ENCODE data around the gene UNC13D.

Gene UNC13D

DNA sequence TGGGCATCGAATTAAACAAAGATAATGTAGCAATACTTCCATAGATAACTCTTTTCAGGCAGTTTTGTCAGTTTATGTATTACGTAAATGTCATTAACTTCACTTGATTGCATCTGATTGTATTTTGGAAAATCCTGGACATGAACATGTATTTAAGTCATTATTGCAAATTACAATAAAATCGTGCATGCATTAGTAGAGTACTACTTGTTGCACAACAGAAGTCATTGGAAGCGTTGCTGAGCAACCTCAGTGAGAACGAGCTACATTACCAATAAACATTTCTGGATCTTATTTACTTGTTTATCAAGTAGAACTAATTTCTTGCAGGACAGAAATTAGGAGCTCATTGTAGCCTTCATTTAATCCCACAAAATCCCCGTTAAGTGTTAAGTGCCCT lies 53.0 kb downstream of the UNC13D start:
- DNase-seq: no peak

DNA sequence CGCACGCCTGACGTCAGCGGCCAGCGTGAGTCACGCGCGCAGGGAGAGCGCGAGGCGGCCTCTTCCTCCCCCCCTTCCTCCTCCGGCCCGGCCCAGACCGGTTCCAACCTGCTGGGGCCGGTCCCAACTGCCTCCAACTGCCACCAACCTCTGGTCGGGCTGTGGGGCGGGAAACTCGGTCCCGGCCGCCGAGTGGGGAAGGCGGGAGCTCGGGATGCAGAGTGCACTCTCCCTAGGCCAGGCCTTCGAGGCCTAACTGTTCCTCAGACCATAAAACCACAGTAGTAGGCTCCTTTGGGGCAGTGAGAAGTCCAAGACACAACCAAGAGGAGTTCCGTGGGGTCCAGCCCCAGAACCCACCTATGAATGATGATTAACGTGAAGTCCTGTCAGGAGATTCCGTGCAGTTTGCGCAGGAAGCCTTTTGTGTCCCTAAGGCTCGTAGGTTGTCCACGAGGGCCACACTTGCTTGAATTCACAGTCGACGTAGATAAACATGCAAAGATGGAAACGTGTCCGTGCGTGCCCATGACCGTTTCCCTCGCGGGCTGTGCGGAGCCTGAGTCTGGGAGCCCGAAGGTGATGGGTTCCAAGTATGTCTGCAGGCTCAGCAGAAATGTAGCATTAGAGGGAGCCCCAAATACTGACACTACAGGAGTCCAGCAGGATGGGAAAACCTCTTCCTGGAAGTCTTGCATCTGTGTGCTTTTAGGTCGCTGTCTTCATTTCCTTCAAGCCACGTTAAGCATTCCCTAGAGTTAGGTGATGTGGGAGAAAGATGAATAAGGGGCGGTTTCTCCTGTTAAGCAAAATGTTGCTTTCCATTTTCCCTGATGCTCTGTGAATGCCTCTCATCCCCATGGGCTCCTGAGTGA lies 59.0 kb downstream of the UNC13D start:
- DNase-seq: peak; percentile 91

- DNase-seq: peak; percentile 96
Observed at GRCh38 chr17:75784473-75785015, 59.7 kb downstream of the UNC13D start, which contains the start of gene UNK. UNK (plus strand) TSS chr17:75784806; CDS start chr17:75784881, 75 bp downstream.

DNA sequence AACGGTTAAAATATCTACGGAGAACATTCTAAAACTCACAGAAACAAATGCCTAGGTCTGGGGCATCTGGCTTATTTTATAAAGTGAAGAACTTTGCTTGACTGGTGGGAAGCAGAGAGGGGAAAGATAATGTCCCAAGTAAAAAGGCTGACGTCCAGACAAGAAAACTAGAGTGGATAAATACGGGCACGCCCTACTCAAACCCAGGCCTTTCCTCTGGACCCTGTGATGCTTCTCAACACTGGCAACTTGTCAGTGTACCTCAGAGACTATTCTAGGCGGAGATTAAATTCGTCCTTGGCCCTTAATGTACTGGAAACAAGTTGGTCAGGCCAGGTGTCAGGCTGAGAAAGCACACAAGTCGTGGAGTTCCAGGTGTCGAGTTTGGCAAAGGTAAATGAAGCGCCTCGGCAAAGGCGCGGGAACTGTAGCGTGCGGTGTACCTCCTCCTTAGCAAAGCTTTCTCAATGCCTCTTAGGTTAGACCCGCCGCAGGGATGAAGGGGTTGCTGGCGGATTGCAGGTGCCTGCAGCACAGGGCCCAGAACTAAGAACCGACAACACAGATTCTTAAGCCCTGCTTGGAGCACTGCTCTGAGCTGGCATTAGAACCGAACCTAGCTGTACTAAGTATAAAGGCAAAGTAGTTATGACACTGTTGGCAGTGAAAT lies 60.3 kb downstream of the UNC13D start:
- no peak for DNase-seq

DNA sequence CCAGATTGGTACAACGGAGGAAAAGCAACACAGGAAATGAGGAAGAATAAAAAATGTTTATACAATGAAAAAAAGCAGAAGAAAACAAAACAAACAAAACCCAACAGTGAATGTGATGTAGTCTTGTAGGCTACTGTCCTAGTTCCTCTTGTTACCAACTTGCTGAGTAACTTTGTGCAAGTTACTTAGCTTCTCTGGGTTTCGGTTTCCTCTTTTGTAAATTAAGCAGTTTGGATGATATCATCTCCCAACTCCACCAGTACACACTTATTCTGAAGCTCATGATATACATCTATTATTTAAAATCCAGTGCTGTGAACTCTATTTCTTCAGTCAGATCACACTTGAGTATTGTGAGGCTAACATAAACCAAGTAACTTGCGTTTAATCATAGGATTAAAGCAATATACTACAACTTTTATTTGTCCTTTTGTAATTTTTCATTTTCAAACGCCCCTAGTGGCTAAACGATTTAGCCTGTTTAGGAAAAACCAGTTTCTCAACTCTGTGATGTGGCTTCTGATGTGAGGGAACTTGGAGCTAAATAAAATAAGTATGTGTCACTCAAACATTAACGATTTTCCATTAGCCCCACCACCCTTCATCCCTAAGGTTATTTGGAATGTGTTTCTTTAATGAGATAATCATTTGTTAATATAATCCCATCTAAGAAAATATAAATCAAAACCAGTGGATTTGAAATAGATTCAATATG lies 61.0 kb downstream of the UNC13D start:
- no peak for DNase-seq

GRCh38 chr17:75779987-75780889 lies 64.0 kb downstream of the UNC13D start:
- DNase-seq: no peak

DNA sequence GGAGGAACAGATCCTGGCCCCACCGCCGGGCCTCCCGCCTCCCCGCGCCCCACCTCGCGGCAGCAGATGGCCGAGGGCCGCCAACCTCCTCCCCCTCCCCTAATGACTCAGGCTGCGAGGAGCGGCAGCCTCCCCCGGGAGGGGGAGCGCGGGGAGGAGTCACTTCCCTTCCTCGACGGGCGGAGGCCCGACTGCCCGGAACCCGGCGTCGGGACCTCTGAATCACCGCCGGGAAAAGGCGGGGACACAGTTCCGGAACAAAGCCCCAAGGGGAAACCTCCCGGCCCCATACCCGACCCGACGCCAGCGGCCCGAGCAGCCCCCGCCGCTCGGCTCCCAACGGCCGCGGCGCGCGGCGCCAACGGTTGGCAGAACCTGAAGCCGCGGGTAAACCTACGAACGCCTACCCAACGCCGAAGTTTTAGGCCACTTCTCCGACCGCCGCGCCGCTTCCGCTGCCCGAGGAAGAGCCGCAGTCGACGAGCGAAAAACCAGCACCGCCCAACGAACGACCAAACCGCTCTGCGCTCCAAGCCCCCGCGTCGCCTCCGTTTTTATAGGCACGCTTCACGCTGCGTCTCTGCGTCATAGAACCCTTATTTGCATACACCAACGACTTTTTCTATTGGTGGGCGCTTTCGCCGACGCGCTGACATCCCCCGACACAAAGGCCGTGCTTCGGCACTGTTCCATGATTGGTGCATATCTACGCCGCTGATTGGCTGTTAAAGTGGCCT lies 64.8 kb downstream of the UNC13D start:
- DNase-seq: peak; percentile 94

DNA sequence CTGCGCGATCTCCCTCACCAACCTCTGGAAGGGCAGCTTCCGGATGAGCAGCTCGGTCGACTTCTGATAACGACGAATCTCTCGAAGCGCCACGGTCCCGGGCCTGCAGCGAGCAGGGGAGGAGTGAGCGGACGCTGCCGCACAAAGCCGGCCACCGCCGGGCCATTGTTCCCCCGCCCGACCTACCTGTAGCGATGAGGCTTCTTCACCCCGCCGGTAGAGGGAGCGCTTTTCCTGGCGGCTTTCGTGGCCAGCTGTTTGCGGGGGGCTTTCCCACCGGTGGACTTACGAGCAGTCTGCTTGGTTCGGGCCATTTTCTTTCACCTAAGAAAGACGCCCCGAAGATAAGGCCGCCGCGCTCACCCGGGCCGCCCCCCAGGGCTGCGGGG lies 65.3 kb downstream of the UNC13D start:
- DNase-seq: no peak

DNA sequence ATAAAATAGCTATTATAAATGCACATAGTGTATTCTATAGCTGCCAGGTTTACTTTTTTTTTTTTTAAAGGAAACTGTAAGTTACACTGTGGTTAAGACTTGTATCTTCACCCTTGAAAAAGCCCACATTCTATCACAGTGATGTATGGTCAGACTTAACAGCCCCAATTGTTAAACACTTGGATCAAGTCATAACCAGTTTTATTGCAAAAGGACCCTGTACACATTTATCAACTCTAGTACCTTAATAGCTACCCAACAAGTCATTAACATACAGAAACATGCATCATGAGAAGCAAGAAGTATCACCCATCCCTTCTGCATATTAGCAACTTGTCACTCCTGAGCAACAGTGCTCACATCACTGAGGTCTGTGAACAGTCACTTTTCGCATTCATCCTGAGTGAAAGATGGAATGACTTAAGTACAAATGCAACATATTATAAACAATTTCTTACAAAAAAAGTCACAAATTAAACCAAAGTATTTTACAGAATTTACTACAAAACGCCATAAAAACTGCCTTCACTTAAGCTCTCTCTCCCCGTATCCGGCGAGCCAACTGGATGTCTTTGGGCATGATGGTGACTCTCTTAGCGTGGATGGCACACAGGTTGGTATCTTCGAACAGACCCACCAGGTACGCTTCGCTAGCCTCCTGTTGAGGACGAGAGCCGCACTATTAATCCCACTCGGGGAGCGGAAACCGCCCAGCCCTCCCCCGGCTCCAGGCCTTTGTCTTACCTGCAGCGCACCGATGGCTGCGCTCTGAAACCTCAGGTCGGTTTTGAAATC lies 65.9 kb downstream of the UNC13D start:
- peak; percentile 50 for DNase-seq

DNA sequence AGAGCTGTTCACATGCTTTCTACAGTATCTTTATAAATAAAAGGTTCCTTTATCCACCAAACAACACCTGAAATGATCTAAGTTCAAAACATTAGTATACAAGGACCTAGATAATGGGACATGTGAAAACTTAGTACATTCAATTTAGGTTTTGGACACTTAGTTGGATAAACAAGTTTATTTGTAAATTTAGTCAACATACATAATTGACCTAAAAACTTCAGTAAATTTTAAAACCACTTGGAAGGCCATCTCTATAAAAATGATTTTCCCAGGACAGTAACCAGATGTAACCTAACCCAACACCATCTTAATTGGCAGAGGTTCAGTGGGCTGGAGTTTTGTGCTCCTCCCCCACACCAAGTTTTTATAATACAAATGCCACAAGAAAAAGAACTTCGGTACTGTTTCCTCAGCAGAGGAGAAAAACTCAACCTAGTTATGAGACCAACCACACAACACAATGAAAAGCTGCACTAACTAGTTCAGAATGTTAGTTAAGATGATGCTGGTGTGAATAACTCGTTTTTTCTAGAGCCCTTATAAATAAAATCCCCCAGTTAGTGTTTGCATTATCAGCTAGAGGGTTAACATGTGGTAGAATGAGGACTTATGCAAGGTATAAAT lies 66.8 kb downstream of the UNC13D start:
- no peak for DNase-seq
